D721Med (cell line): ENCODE results near the gene HPF1.
A peak's percentile ranks its signal among the peaks of the same experiment; 100 is the strongest.
"Not testable (repeated sequence)": the region's sequence is repeated elsewhere in the genome, so short reads cannot be mapped to it uniquely, and the experiment has no call there.

Experiments used
- DNase-seq: peaks from one replicate; pipeline ENCODE4 v3.0.0; 2011; ENCODE audit warnings: low spot score; ENCODE audit not compliant: insufficient read length
- FAIRE-seq: peaks from 2 replicates; lab custom pipeline; 2011; peaks lifted over from hg19 to GRCh38; lab: Jason Lieb, UNC
- CTCF ChIP-seq: IDR thresholded peaks from 2 replicates; pipeline ENCODE4 v1.5.1; 2012; ENCODE audit warnings: mild to moderate bottlenecking, control low read depth; ENCODE audit not compliant: insufficient read depth; ENCODE audit errors: missing control alignments

HPF1 gene

GRCh38 chr4:169741569-169741968, 16.2 kb downstream of the HPF1 start:
- TF ChIP-seq CTCF = no peak
- peak; percentile 21 for FAIRE-seq
- DNase-seq = no peak

GRCh38 chr4:169738604-169739003, 19.1 kb downstream of the HPF1 start:
- DNase-seq, FAIRE-seq: not testable (repeated sequence)

- DNase-seq = no peak
- TF ChIP-seq CTCF = no peak
- no peak for FAIRE-seq
These were observed 27.2 kb downstream of the HPF1 start for GRCh38 chr4:169730564-169730963.

GRCh38 chr4:169727616-169728015, 30.1 kb downstream of the HPF1 start:
- TF ChIP-seq CTCF = no peak
- FAIRE-seq (no peak), DNase-seq (no peak)

GRCh38 chr4:169724260-169724659, 33.5 kb downstream of the HPF1 start:
- no peak for DNase-seq
- no peak for FAIRE-seq
- no peak for TF ChIP-seq CTCF

GRCh38 chr4:169723207-169723965, 34.4 kb downstream of the HPF1 start:
- FAIRE-seq (peak; percentile 44), DNase-seq (no peak)
- peak; percentile 49 for TF ChIP-seq CTCF

- TF ChIP-seq CTCF = no peak
- FAIRE-seq (peak; percentile 55), DNase-seq (no peak)
These were observed 37.2 kb downstream of the HPF1 start for GRCh38 chr4:169720529-169720928.
